H9 (cell line): Measurements from ENCODE around the gene FBXO2. TPM values are rescaled to one million over a fixed set of nuclear protein-coding genes. Genes with fewer than 3 reads are reported as not detected.

Experiments
- DNase-seq: peaks from one replicate; pipeline ENCODE4 v3.0.0-alpha.2; 2017
- H2AFZ ChIP-seq: one replicate; pipeline ENCODE4 v1.6.1; 2013; ENCODE audit warnings: mild to moderate bottlenecking, low read length, control low read depth, moderate library complexity
- H2AK5ac ChIP-seq: 2 replicates; pipeline ENCODE4 v1.6.1; 2013; ENCODE audit warnings: low read length, control low read depth, mixed read lengths; ENCODE audit not compliant: insufficient read length
- H2BK120ac ChIP-seq: one replicate; pipeline ENCODE4 v1.6.1; 2013; ENCODE audit warnings: low read depth, mild to moderate bottlenecking, low read length, control low read depth, inconsistent platforms; ENCODE audit not compliant: poor library complexity, severe bottlenecking
- H2BK12ac ChIP-seq: 2 replicates; pipeline ENCODE4 v1.6.1; 2013; ENCODE audit warnings: low read length, control low read depth, mixed read lengths, low read depth; ENCODE audit not compliant: insufficient read length
- H2BK15ac ChIP-seq: 2 replicates; pipeline ENCODE4 v1.6.1; 2013; ENCODE audit warnings: low read depth, low read length, control low read depth
- H2BK20ac ChIP-seq: one replicate; pipeline ENCODE4 v1.6.1; 2013; ENCODE audit warnings: low read depth, mild to moderate bottlenecking, low read length, control low read depth, inconsistent platforms; ENCODE audit not compliant: poor library complexity, severe bottlenecking
- H2BK5ac ChIP-seq: 2 replicates; pipeline ENCODE4 v1.6.1; 2013; ENCODE audit warnings: low read length, control low read depth, mixed read lengths; ENCODE audit not compliant: insufficient read length
- H3K14ac ChIP-seq: 2 replicates; pipeline ENCODE4 v1.6.1; 2013; ENCODE audit warnings: low read length, control low read depth; ENCODE audit not compliant: insufficient read depth
- H3K18ac ChIP-seq: 2 replicates; pipeline ENCODE4 v1.6.1; 2013; ENCODE audit warnings: low read depth, mild to moderate bottlenecking, mixed read lengths, low read length, control low read depth; ENCODE audit not compliant: insufficient read length
- H3K23ac ChIP-seq: 2 replicates; pipeline ENCODE4 v1.6.1; 2013; ENCODE audit warnings: low read length, control low read depth, mixed read lengths, low read depth; ENCODE audit not compliant: insufficient read length
- H3K23me2 ChIP-seq: 2 replicates; pipeline ENCODE4 v1.6.1; 2013; ENCODE audit warnings: low read depth, mild to moderate bottlenecking, mixed read lengths, low read length, control low read depth; ENCODE audit not compliant: insufficient read length, poor library complexity, severe bottlenecking
- H3K27ac ChIP-seq: 2 replicates; pipeline ENCODE4 v1.5.1; 2013; ENCODE audit warnings: low read length, control low read depth, mixed read lengths, low read depth; ENCODE audit not compliant: insufficient read length
- H3K27me3 ChIP-seq: 2 replicates; pipeline ENCODE4 v1.6.1; 2013; ENCODE audit warnings: low read length, control low read depth, inconsistent platforms; ENCODE audit not compliant: insufficient read depth
- H3K4ac ChIP-seq: 2 replicates; pipeline ENCODE4 v1.6.1; 2013; ENCODE audit warnings: low read depth, mild to moderate bottlenecking, control low read depth, inconsistent platforms, low read length, moderate library complexity
- H3K4me1 ChIP-seq: 2 replicates; pipeline ENCODE4 v1.6.1; 2013; ENCODE audit warnings: low read length, control low read depth, inconsistent platforms; ENCODE audit not compliant: insufficient read depth
- H3K4me2 ChIP-seq: 2 replicates; pipeline ENCODE4 v1.6.1; 2013; ENCODE audit warnings: low read length, control low read depth, mixed read lengths; ENCODE audit not compliant: insufficient read length, insufficient read depth
- H3K56ac ChIP-seq: 2 replicates; pipeline ENCODE4 v1.6.1; 2013; ENCODE audit warnings: low read depth, mild to moderate bottlenecking, mixed read lengths, low read length, control low read depth; ENCODE audit not compliant: insufficient read length
- H3K79me1 ChIP-seq: 2 replicates; pipeline ENCODE4 v1.6.1; 2013; ENCODE audit warnings: low read depth, mild to moderate bottlenecking, moderate library complexity, low read length, control low read depth, inconsistent platforms; ENCODE audit not compliant: insufficient read depth, poor library complexity, severe bottlenecking
- H3K79me2 ChIP-seq: 2 replicates; pipeline ENCODE4 v1.6.1; 2013; ENCODE audit warnings: low read length, control low read depth, inconsistent platforms; ENCODE audit not compliant: insufficient read depth
- H3K9ac ChIP-seq: 2 replicates; pipeline ENCODE4 v1.6.1; 2013; ENCODE audit warnings: low read length, control low read depth, mixed read lengths; ENCODE audit not compliant: insufficient read length; ENCODE audit errors: extremely low read depth
- H3K9me3 ChIP-seq: one replicate; pipeline ENCODE4 v1.6.1; 2013; ENCODE audit warnings: low read depth, low read length, inconsistent platforms; ENCODE audit not compliant: control insufficient read depth
- H3T11ph ChIP-seq: one replicate; pipeline ENCODE4 v1.6.1; 2013; ENCODE audit warnings: mild to moderate bottlenecking, low read length, control low read depth, inconsistent platforms
- H4K20me1 ChIP-seq: one replicate; pipeline ENCODE4 v1.6.1; 2013; ENCODE audit not compliant: control insufficient read depth, insufficient read length, insufficient read depth
- H4K5ac ChIP-seq: 2 replicates; pipeline ENCODE4 v1.6.1; 2013; ENCODE audit warnings: low read depth, mild to moderate bottlenecking, mixed read lengths, low read length, control low read depth; ENCODE audit not compliant: insufficient read length
- H4K8ac ChIP-seq: replicated peaks from 2 replicates; pipeline ENCODE4 v1.6.1; 2013; ENCODE audit warnings: low read length, control low read depth, mixed read lengths, low read depth; ENCODE audit not compliant: insufficient read length
- H4K91ac ChIP-seq: 2 replicates; pipeline ENCODE4 v1.6.1; 2013; ENCODE audit warnings: low read depth, mild to moderate bottlenecking, moderate library complexity, mixed read lengths, low read length, control low read depth; ENCODE audit not compliant: insufficient read length
- H3K27ac Mint-ChIP-seq, 3 experiments: 2 replicates in 2 of 3; 3 replicates in 1 of 3; pipeline ENCODE4 v1.8.0; 2020 to 2021; ENCODE audit warnings: mixed read lengths in 3 of 3, mild to moderate bottlenecking in 1 of 3, moderate library complexity in 1 of 3
- H3K27me3 Mint-ChIP-seq: 2 replicates; pipeline ENCODE4 v1.8.0; 2021; ENCODE audit warnings: low read depth, mild to moderate bottlenecking, moderate library complexity, mixed read lengths
- H3K36me3 Mint-ChIP-seq, 3 experiments: 2 replicates in 2 of 3; 3 replicates in 1 of 3; pipeline ENCODE4 v1.8.0; 2020 to 2021; ENCODE audit warnings: low read depth in 3 of 3, mixed read lengths in 3 of 3; ENCODE audit not compliant: insufficient read depth in 1 of 3
- H3K4me1 Mint-ChIP-seq, 2 experiments: 2 replicates each; pipeline ENCODE4 v1.8.0; 2020; ENCODE audit warnings: mixed read lengths in 2 of 2
- H3K4me3 Mint-ChIP-seq, 2 experiments: 2 replicates in 1 of 2; 3 replicates in 1 of 2; pipeline ENCODE4 v1.8.0; 2020 to 2021; ENCODE audit warnings: mild to moderate bottlenecking in 2 of 2, mixed read lengths in 2 of 2, moderate library complexity in 1 of 2
- H3K9me3 Mint-ChIP-seq, 2 experiments: 2 replicates in 1 of 2; 3 replicates in 1 of 2; pipeline ENCODE4 v1.8.0; 2020; ENCODE audit warnings: mild to moderate bottlenecking in 2 of 2, mixed read lengths in 2 of 2, moderate library complexity in 1 of 2
- CTCF ChIP-seq: fragments of 200-600 bp; sonication (generic); conservative IDR thresholded peaks from 3 replicates; pipeline ENCODE4 v1.8.0; 2021; ENCODE audit warnings: antibody characterized with exemption, mild to moderate bottlenecking
- WGBS: extraction: QIAGEN DNeasy Blood & Tissue Kit; methylation state at CpG from one replicate; pipeline ENCODE4 v1.1.7; 2013; ENCODE audit warnings: missing lambda C conversion rate, low lambda C conversion rate, mixed read lengths; ENCODE audit not compliant: insufficient read length; ENCODE audit errors: extremely low coverage; 5-methylcytosine and 5-hydroxymethylcytosine counted together
- total RNA-seq: library from RNA; stranded (reverse); gene quantifications from 2 replicates; pipeline ENCODE4 v1.2.1, GENCODE V29; 2021

The FBXO2 gene
- total RNA-seq, 1 experiment from 2014 or later: 28.9 TPM

- H3K4me3 Mint-ChIP-seq: no peak overlapping the region
- no peak overlapping the region for H2AFZ ChIP-seq
- no peaks in the 10 kb centered on the region for H4K20me1 ChIP-seq
- H3K79me1 ChIP-seq: no peaks in the 10 kb centered on the region
- no peak overlapping the region for H3K27ac ChIP-seq
- no peaks in the 10 kb centered on the region; a peak in 1 of 5 replicates for H3K9me3 Mint-ChIP-seq
- H3K56ac ChIP-seq: no peak overlapping the region
- no peak for DNase-seq
- H2AK5ac ChIP-seq: no peak overlapping the region
- peaks cover 3% of the 10 kb centered on the region; the same call in 1 of the 2 replicates for H3K27me3 Mint-ChIP-seq
- no peaks in the 10 kb centered on the region for H3K9me3 ChIP-seq
- no peak overlapping the region for H3T11ph ChIP-seq
- H2BK5ac ChIP-seq: no peak overlapping the region
- H3K4me1 Mint-ChIP-seq: peaks cover 0 to 5% of the 10 kb centered on the region in 2 experiments; a peak in 2 of 4 replicates
- no peak overlapping the region for H3K9ac ChIP-seq
- no peaks in the 10 kb centered on the region for H3K36me3 Mint-ChIP-seq
- no peak overlapping the region for H3K4ac ChIP-seq
- no peak overlapping the region for H2BK120ac ChIP-seq
- TF ChIP-seq CTCF: no peak
- no peaks in the 10 kb centered on the region for H3K79me2 ChIP-seq
- no peaks in the 10 kb centered on the region for H3K27me3 ChIP-seq
- H3K4me2 ChIP-seq: no peak overlapping the region
- H3K14ac ChIP-seq: no peak overlapping the region
- H2BK12ac ChIP-seq: no peak overlapping the region
- no peak overlapping the region for H4K91ac ChIP-seq
- no peak overlapping the region for H3K23ac ChIP-seq
- no peak overlapping the region for H3K27ac Mint-ChIP-seq
- H4K5ac ChIP-seq: no peak overlapping the region
- no peaks in the 10 kb centered on the region for H3K4me1 ChIP-seq
- no peak overlapping the region for H3K18ac ChIP-seq
- H4K8ac ChIP-seq: no peak overlapping the region
- no peak overlapping the region for H2BK15ac ChIP-seq
- no CpG with 5 or more reads among the region's 5 CpGs for WGBS
- no peak overlapping the region for H2BK20ac ChIP-seq
- H3K23me2 ChIP-seq: no peaks in the 10 kb centered on the region
Measured at GRCh38 chr1:11643782-11644181, 10.4 kb downstream of the FBXO2 start.
